DLD1 (cell line): ENCODE data around the gene P2RY13.

Experiments used
- in situ Hi-C: cut with HindIII; loops from 2 replicates; pipeline ENCODE4 v1.10.0; 2017; ENCODE audit warnings: low sequenced_read_pairs

Gene P2RY13

DNA sequence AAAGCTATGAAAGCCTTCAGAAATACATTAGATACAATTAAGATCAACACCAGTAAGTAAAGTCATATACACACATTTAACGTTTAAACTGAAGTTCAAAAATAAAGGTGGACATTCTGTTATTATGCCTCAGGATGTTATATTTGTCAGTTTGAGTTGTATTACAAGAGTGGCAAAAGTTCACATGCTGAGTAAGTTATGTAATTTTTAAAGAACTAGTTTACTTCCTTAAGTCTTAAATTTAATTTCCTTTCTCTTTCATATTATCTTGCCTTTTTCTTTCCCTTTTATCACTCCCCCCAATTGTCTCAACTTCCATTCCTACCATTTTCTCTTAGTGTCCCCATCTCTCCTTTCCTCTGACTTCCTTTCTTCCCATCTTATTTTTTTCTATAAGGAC is 7.8 kb downstream of the P2RY13 start:
- in situ Hi-C loops: no loop called here

DNA sequence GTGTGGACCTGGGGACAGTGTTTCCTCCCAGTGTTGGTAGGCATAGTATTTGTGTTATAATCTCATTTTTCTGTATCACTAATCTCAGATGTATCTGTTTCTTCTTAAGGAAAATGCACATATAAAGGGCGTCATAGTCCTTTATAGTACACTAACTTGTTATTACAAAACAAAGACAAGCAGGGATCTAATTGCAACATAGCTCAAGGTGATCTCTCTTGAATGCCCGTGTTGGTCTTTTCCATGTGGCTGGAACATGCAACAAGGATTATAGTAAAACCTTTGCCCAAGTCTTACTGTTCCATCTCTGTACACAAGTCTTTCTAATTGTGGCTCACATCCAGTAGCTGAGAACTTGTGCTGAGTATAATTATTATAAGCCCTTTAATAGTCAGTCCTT is 9.2 kb downstream of the P2RY13 start:
- in situ Hi-C loops: no loop called here

DNA sequence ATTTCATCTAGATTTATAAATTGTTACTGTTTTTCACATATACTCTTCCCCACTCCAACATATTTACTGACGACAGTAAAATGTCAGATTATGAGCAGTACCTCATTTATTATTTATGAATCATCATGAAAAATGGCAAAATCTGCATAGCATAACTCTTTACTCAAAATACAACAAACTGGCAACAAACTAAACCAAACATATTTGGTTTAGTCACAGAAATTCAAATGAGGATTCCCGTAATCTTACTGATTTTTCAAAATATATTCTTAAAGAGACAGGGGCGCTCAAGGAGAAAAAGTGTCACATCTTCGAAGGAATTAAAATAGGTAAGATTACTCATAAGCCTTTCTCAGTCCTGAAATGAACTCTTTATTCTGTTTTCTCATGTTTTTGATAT is 9.7 kb downstream of the P2RY13 start:
- in situ Hi-C loops: no loop called here

GRCh38 chr3:151318991-151319390 is 10.4 kb downstream of the P2RY13 start:
- in situ Hi-C loops: no loop called here

GRCh38 chr3:151318313-151318712 is 11.0 kb downstream of the P2RY13 start:
- in situ Hi-C loops: no loop called here

DNA sequence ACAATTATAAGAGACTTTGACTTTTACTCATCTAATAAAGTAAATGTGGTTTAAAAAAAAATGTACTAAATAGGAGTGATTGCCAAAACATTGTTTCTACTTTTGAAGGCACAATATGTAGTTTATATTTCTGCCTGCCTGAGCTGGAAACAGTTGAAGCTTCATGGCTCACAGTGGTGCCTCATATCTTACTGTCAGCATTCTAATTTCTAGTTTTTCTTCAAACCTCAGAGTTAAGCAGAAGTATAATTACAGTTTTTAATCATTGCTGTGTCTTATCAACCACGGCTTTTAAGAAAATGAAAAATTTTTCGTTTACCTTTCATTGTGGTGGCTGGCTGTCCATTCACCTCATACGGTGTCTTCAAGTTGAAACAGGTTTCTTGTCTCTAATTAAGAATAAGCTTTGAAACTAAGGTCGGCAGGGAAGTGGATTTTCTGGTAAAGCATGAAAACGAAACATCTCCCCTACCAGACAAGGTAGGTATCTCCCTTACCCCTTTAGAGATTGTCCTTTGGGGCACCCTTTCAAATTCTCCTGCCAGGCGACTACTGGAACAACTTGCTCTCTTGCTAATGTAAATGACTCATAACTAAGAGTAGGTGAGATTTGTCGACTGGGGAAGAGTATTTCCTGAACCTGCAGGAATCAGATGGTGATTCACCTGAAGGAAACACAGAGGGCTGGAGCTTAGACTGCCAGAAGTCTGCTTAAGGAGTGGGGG is 12.9 kb downstream of the P2RY13 start, which contains the start of gene GPR87:
GPR87 (minus strand) TSS at position 554 of the 725 bp plus-strand sequence. CDS start 16,720 bp downstream, outside the sequence.
- in situ Hi-C loops: no loop called here

DNA sequence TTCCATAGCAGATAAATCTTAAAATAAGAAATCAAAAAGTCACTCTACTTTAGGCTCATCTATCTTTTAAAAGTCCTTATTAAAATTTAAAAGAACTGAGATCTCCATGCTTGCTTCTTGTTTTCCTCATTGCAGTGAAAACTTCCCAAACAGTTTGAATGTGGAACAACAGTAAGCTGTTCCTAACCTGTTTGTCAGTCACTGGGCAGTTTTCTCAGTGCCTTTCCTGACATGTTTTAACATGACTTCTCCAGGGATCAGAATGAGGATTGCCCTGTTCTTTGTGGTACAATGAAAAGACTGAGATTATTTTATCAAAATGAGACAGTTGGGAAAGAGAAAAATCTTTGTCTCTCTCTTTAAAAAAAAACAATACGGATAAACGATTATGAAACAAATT is 13.5 kb downstream of the P2RY13 start:
- in situ Hi-C loops: no loop called here

GRCh38 chr3:151315136-151315535 is 14.2 kb downstream of the P2RY13 start:
- in situ Hi-C loops: no loop called here

DNA sequence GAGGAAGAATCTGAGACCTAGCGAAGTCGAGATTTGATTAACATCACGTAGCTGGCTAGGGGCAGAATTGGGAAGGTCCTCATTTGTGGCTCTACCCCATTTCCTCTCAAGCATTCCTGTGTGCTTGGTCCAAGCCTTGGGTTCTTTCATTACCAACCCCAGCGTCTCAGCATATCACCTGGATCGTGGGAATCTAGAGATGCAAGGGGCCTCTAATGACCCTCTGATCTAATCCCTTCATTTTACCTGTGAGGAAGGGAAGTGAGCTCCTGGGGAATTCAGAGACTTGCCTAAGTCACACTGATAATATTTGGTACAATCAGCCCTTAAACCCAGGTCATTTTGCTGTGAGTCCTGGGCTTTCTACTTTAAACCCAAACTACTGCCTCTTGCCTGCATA is 14.8 kb downstream of the P2RY13 start:
- in situ Hi-C loops: no loop called here

GRCh38 chr3:151314137-151314536 is 15.2 kb downstream of the P2RY13 start:
- in situ Hi-C loops: no loop called here

- in situ Hi-C loops: no loop called here
Measured at GRCh38 chr3:151312972-151313371, 16.4 kb downstream of the P2RY13 start.

GRCh38 chr3:151309566-151309965 is 19.8 kb downstream of the P2RY13 start:
- in situ Hi-C loops: no loop called here

DNA sequence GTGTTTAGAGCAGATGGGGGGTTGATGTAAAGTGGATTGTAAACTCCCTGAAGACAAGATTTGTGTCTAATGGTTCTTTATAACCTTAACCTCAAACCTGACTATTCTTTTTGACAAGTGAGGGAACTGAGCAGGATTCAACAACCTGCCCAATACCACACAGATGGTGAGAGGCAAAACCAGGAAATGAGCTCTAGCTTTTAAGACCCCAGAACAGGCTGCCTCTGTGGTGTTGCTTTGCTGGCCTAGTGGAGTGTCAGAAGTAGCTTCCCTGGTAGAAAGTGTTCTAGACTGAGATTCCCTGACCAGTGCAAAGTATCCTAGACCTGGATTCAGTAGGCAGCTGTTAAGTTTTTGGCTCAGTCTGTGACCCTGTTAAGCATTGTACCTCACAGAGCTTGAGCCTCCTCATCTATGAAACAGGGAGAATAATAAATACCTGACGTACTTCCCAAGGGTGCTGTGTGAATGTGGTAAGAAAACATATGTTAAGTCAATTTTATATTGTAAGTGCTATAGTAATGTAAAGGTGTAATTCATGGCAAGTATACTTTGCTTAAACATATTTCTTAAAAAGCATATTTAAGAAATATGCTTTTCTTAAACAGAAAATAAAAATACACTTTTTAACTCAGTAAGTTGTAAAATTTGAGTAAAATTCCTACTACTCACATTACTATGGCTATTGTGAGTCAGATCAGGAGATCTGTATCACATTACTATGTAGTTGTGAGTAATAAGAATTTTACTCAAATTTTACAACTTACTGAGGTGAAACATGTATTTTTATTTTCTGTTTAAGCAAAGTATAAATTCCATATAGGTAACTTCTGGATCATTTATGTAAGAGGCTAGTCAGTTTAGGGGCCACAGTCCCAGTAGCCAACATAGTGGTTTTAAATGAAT is 21.5 kb downstream of the P2RY13 start:
- in situ Hi-C loops: no loop called here

GRCh38 chr3:151307131-151307530 is 22.2 kb downstream of the P2RY13 start:
- in situ Hi-C loops: no loop called here

GRCh38 chr3:151306168-151306810 is 23.1 kb downstream of the P2RY13 start:
- in situ Hi-C loops: no loop called here

GRCh38 chr3:151305775-151306151 is 23.6 kb downstream of the P2RY13 start:
- in situ Hi-C loops: no loop called here

GRCh38 chr3:151305060-151305774 is 24.1 kb downstream of the P2RY13 start:
- in situ Hi-C loops: no loop called here

DNA sequence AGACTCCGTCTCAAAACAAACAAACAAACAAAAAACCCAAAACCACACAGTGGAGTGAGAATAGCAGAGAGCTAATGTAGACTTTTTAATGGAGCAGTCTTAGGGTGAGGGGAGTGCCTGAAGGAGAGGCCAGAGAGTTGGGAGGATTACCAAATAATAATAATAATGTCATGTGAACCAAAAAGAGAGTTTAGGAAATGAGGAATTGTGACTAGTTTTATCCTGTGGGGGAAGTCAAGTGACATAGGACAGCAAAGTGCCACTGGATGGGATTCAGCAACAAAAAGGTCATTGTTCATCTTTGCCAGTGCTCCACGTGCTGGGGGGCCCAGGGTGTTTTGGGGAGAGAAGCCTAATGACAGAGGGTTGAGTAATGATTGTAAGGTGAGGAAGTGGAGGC is 25.6 kb downstream of the P2RY13 start:
- in situ Hi-C loops: no loop called here

- in situ Hi-C loops: no loop called here
Measured at GRCh38 chr3:151301787-151302186, 27.6 kb downstream of the P2RY13 start.

- in situ Hi-C loops: no loop called here
Measured at GRCh38 chr3:151300539-151300938, 28.8 kb downstream of the P2RY13 start.

DNA sequence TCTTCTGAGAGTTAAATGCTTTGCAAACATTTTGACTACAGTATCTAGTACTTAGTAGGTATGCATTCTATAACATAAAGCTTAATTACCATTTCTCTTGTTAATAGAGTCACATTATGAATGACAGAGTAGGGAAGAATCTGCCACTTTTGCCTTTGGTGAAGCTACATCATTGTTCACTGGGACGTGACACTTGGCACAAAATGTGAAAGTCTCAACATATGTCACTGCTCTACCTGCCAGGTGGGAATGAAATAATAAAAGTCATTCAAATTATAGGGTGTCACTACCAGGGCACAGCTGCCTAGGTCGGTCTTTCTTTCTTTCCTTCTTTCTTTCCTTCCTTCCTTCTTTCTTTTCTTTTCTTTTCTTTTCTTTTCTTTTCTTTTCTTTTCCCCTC is 30.3 kb downstream of the P2RY13 start:
- in situ Hi-C loops: no loop called here
